IPS-NIHi11 (cell line): Measurements from ENCODE around the gene MEPCE.
"Not testable (repeated sequence)": the region's sequence is repeated elsewhere in the genome, so short reads cannot be mapped to it uniquely, and the experiment has no call there.

ENCODE experiments used
- DNase-seq: peaks from one replicate; pipeline ENCODE4 v3.0.0; 2012; ENCODE audit warnings: mixed read lengths, low spot score

The MEPCE gene

DNA sequence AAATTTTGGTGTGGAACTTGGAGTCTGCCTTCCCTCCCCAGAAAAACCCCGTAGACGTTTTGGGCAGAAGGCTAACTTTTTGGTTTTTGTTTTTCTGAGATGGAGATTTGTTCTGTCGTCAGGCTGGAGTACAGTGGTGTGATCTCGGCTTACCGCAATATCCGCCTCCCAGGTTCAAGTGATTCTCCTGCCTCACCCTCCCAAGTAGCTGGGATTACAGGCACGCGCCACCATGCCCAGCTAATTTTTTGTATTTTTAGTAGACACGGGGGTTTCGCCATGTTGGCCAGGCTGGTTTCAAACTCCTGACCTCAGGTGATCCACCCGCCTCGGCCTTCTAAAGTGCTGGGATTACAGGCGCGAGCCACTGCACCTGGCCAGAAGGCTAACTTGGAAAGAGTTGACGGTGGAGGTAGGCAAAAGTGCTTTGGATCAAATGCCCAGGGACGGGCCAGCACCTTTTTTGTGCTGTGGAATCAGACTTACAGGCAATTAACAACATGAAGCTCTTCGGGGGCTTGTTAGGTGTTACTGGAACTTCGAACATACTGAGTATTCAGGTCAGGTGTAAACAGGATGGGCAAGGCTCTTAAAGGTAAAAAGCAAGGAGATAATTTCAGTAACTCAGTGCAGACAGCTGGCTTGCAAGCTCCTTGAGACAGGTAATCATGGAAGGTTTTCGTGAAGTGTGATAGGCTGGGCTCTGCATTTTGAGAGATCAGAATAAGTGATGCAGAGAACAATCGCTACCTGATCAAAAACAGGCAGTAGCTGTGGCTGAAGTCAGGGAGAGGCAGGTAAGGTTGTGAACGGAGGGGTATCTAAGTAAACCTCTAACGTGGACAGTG is 4.9 kb downstream of the MEPCE start:
- DNase-seq, result no peak

DNA sequence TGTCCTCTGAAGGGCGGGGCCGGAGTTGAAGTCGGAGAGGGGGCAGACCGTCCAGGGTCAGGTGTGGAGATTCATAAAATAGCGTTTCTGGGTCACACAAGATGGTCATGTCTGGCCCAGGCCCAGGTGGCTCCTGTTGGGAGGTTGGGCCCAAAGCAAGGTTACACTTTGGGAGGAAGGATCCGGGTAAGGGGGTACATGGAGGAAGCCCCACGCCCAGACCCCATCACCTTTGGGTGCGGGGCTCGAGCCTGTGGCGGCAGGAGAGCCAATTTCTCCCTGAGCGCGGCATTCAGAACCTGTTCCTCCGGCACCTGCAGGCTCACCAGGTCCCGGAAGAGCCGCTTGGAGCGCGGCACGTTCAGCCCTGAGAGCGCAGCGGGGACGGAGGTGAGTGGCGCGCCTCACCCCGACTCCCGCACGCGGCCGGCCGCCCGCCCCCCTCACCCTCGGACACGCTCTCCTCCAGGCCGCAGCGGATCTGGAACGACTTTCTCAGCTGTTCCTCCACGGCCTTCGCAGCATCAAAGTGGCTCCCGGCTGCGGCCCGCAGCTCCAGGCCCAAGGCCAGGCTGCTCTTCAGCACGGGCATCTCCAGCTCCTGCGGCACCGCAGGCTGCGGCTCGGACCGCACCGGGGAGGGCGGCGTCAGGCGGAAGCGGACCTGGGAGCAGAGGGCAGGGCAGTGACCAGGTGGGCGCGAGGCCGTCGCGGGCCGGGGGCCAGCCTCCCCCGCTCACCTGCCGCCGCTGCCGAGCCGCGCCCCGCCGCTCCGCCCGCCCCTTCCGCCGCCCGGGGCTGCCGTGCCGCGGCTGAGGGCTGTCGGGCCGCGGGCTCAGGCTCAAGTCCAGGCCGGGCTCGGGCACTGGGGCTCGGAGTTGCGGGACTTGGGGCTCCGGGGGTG is 6.0 kb downstream of the MEPCE start:
- peak; percentile 65 for DNase-seq

- no peak for DNase-seq
Measured at GRCh38 chr7:100437150-100438100, 7.8 kb downstream of the MEPCE start.

DNA sequence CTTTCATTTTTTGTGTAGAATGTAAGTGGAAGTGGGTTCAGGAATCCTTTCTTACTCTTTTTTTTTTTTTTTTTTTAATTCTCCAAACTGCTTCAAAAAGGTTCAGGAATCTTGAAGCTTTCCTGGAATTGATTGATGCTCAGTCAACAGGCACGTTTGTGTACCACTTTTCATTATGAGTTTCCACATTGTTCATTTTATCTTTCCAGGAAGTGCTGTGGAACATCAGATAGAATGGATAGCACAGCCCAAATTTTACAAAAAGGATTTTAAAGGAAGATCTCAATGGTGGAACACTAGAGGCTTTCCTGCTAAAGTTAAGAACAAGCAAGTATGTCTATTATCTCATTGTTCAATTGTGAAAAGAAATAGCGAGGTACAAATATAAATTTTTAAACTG is 8.5 kb downstream of the MEPCE start:
- no peak for DNase-seq

DNA sequence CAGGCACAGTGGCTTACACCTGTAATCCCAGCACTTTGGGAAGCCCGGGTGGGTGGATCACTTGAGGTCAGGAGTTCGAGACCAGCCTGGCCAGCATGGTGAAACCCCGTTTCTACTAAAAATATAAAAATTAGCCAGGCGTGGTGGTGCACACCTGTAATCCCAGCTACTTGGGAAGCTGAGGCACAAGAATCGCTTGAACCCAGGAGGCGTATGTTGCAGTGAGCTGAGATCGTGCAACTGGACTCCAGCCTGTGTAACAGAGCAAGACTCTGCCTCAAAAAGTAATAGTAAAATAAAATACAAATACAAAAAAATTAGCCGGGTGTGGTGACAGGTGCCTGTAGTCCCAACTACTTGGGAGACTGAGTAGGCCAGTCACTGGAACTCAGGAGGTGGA is 9.1 kb downstream of the MEPCE start:
- not testable (repeated sequence) for DNase-seq

DNA sequence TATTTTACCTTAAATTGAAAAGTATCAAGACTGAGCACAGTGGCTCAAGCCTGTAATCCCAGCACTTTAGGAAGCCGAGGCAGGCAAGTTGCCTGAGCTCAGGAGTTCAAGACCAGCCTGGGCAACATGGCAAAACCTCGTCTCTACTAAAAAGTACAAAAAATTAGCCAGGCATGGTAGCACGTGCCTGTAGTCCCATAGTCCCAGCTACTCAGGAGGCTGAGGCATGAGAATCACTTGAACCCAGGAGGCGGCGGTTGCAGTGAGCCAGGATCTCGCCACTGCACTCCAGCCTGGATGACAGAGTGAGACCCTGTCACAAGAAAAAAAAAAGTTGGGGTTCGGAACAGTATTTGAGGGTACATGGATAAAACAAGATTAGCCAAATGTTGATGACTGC is 9.6 kb downstream of the MEPCE start:
- DNase-seq, result not testable (repeated sequence)

DNA sequence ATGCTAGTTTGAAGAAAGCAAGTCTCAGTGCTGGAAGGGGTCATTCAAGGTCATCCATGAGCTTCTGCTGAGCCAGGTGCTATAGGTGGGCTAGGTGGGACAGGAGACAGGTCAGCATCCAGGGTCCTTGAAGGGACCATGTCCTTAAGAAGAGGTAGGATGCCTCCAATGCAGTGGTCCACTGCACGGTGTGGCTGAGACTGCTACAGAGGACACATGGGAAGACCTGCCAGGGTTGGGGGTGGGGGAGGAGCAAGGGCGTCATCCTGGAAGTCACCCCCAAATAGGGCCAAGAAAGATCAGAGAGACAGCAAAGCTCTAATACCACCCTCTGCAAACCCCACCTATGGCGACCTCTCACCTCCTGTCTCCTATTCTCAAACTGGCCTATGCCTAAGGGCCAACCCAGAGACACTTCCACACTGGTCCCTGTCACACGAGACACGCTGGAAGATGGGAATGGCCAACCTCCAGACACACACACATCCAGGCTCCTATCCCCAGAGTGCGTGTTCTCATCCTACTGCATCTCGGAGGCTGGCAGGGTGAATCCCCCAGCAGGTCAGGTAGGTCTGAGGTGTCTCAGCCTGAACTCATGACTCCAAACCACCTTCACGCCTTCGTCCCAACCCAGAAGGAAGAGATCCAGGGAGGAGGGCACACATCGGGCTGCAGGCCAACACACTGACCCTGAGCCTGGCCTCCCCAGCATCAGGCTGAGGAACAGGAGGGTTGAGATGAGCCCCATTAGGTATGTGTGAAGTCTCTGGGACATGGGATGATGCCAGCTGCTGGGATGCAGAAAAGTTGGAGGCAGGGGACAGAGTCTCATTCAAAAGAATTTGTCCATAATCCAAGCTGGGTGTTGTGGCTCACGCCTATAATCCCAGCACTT is 12.3 kb downstream of the MEPCE start:
- no peak for DNase-seq

GRCh38 chr7:100443096-100443840 is 13.6 kb downstream of the MEPCE start:
- DNase-seq, result no peak

GRCh38 chr7:100444311-100445278 is 15.0 kb downstream of the MEPCE start:
- no peak for DNase-seq

GRCh38 chr7:100446040-100446439 is 16.4 kb downstream of the MEPCE start:
- no peak for DNase-seq

DNA sequence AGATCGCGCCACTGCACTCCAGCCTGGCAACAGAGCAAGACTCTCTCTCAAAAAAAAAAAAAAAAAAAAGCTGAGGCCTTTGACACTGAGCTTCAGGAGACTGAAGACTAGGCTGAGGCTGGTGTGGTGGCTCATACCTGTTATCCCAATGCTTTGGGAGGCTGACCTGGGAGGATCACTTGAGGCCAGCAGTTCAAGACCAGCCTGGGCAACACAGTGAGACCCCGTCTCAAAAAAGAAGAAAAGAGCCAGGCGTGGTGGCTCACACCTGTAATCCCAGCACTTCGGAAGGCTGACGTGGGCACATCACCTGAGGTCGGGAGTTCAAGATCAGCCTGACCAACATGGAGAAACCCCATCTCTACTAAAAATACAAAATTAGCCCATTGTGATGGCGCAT is 17.7 kb downstream of the MEPCE start:
- not testable (repeated sequence) for DNase-seq

- no peak for DNase-seq
Measured at GRCh38 chr7:100449190-100449795, 19.7 kb downstream of the MEPCE start.

DNA sequence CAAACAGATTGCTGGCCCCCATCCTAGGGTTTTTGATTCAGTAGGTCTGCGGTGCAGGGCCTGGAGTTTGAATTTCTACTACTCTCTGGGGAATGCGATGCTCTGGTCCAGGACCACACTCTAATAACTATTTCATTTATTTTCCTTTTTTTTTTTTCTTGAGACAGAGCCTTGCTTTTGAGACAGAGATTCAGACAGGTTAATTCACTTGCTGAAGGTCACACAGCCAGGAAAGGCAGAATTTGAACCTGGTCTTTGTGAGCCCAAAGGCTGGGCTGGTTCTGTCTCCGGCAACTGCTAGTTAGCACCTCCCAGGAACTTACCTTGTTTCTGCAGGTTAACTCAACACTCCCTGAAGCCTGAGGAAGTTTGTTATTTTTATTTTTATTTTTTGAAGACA is 22.9 kb downstream of the MEPCE start:
- no peak for DNase-seq

DNA sequence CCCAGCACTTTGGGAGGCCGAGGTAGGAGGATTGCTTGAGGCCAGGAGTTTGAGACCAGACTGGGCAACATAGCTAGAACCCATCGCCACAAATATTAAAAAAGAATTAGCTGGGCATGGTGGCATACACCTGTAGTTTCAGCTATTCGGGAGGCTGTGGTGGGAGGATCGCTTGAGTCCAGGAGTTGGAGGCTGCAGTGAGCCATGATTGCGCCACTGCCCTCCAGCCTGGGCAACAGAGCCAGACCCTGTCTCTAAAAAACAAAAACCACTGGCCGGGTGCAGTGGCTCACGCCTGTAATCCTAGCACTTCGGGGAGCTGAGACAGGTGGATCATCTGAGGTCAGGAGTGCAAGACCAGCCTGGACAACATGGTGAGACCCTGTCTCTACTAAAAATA is 24.2 kb downstream of the MEPCE start:
- not testable (repeated sequence) for DNase-seq

DNA sequence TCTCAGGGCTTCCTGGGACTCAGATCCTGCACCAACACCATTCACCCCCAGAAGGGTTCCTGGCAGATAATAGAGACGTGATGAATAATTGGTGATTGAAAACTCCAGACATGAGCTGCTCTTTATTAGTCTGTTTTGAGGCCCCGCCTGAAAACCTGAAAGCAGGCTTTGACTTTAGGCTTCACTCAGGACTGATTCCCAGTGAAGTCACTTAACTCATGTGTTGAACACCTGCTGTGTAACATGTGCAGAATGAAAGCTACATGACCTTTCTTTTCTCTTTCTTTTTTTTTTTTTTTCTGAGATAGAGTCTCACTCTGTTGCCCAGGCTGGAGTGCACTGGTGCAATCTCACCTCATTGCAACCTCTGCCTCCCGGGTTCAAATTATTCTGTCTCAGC is 25.6 kb downstream of the MEPCE start:
- no peak for DNase-seq

DNA sequence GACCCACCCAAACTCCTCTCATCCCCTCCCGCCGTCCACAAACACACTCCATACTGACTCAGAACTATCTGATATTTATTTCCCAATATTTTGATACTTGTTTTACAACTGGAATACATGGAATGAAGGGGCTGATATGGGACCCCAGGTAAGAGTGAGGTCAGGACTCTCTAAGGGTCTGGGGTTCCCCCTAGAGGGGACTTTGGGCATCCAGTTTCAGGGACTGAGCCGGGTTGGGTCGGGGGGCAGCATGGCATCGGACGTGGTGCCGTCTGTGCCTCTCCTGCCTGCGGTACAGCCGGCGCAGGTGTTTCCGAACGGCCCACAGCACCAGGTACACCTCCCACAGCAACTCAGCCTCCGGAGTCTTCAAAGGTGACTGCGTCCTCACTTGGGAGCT is 26.9 kb downstream of the MEPCE start:
- DNase-seq, result peak; percentile 62

DNA sequence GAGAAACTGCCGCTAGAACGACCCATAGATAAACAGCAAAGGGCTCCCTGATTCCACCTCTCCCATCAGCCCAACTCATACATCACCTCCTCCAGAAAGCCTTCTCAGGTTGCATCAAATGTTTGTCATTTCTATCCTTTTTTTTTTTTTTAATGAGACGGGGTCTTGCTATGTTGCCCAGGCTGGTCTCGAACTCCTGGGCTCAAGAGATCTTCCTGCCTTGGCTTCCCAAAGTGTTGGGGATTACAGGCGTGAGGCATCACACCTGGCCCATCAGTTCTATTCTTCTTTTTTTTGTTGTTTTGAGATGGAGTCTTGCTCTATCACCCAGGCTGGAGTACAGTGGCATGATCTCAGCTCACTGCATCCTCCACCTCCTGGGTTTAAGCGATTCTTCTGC is 27.4 kb downstream of the MEPCE start:
- no peak for DNase-seq

DNA sequence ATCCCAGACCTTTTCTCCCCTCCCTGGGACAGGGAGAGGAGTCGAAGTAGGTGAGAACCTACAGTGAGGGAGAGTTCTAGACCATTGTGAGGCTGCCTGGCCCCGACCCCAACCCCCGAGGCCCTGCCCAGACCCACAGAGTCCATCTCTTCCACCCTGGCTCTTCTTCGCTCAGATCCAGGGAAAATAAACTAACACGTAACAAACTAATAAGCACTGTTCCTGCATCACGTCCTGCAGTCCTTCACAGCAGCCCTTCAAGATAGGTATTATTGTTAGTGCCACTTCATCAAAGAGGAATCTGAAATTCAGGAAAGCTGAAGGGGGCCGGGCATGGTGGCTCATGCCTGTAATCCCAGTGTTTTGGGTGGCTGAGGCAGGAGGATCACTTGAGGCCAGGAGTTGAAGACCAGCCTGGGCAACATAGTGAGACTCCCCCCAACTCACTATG is 34.6 kb downstream of the MEPCE start, which contains the start of gene SPACDR:
SPACDR (minus strand) TSS at position 51 of the 451 bp plus-strand sequence. CDS start 235 bp downstream, outside the sequence.
- DNase-seq, result no peak
